GM18909 (cell line): ENCODE measurements around the gene RNF39.
"Not testable (repeated sequence)": the region's sequence is repeated elsewhere in the genome, so short reads cannot be mapped to it uniquely, and the experiment has no call there.

Experiments
- ATAC-seq: cut with Tn5 transposase; IDR thresholded peaks from one replicate; pipeline ENCODE4 v1.9.1; 2021; ENCODE audit warnings: mild to moderate bottlenecking; ENCODE audit not compliant: unreplicated experiment, poor library complexity

The RNF39 gene

GRCh38 chr6:30063315-30063714 is 12.3 kb downstream of the RNF39 start:
- ATAC-seq, result no peak

GRCh38 chr6:30062471-30063178 is 12.9 kb downstream of the RNF39 start:
- ATAC-seq, result no peak

GRCh38 chr6:30061858-30062458 is 13.6 kb downstream of the RNF39 start:
- ATAC-seq, result no peak

GRCh38 chr6:30061092-30061857 is 14.3 kb downstream of the RNF39 start, which contains the start of gene POLR1H:
POLR1H (plus strand) TSS chr6:30061265; CDS start chr6:30061525, 260 bp downstream.
- peak; percentile 85 for ATAC-seq

GRCh38 chr6:30060606-30061091 is 14.9 kb downstream of the RNF39 start:
- ATAC-seq, result peak; percentile 3

GRCh38 chr6:30055513-30055912 is 20.1 kb downstream of the RNF39 start:
- ATAC-seq, result no peak

- no peak for ATAC-seq
Measured at GRCh38 chr6:30053682-30054081, 21.9 kb downstream of the RNF39 start.

GRCh38 chr6:30047220-30047619 is 28.3 kb downstream of the RNF39 start:
- ATAC-seq, result no peak

GRCh38 chr6:30044630-30045029 is 30.9 kb downstream of the RNF39 start:
- no peak for ATAC-seq

GRCh38 chr6:30043744-30044143 is 31.8 kb downstream of the RNF39 start:
- ATAC-seq, result no peak

- no peak for ATAC-seq
Measured at GRCh38 chr6:30042914-30043313, 32.7 kb downstream of the RNF39 start.

- ATAC-seq, result no peak
Measured at GRCh38 chr6:30042476-30042875, 33.1 kb downstream of the RNF39 start.

- ATAC-seq, result no peak
Measured at GRCh38 chr6:30041821-30042220, 33.7 kb downstream of the RNF39 start.

GRCh38 chr6:30041221-30041620 is 34.3 kb downstream of the RNF39 start:
- no peak for ATAC-seq

GRCh38 chr6:30037182-30037788 is 38.3 kb downstream of the RNF39 start:
- no peak for ATAC-seq

- ATAC-seq, result no peak
Measured at GRCh38 chr6:30035784-30036183, 39.8 kb downstream of the RNF39 start.

GRCh38 chr6:30033440-30033839 is 42.1 kb downstream of the RNF39 start:
- ATAC-seq, result not testable (repeated sequence)

- no peak for ATAC-seq
Measured at GRCh38 chr6:30031381-30031780, 44.2 kb downstream of the RNF39 start.

- no peak for ATAC-seq
Measured at GRCh38 chr6:30029588-30029987, 46.0 kb downstream of the RNF39 start.

- no peak for ATAC-seq
Measured at GRCh38 chr6:30025186-30025585, 50.4 kb downstream of the RNF39 start.

- ATAC-seq, result not testable (repeated sequence)
Measured at GRCh38 chr6:30022712-30023111, 52.9 kb downstream of the RNF39 start.
